ENCODE data around the gene GRIN2A. TPM values are rescaled to one million over a fixed set of nuclear protein-coding genes. Genes with fewer than 3 reads are reported as not detected.

GRIN2A gene
- total and polyA plus RNA-seq, 2 of the 8 experiments (the other 6 are each of a cell fraction or from before 2014, with no cell fraction given), result 0.18 to 1.8 TPM

DNA sequence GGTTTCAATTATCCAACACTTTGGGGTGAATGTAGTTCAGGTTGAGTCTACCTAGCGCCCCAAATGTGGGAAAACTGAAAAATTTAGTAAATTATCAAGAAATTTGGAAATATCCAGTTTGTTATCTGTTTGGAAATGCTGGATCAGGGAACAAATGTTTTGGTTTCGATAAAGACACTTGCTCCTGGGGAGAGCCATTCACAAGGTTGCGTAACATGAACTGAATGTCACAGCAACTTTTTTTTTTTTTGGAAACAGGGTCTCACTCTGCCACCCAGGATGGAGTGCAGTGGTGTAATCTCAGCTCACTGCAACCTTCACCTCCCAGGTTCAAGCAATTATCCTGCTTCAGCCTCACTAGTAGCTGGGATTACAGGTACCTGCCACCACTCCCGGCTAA lies 286.4 kb downstream of the GRIN2A start:
- peaks cover 3% of the 10 kb centered on the region; the same call in 1 of the 2 replicates for H3K23me2 ChIP-seq (ENCODE audit: low read depth, low read length)
- DNase-seq (ENCODE audit: low read depth in 1 of 2, low spot score in 2 of 2) (no peak), FAIRE-seq (no peak)
- no peak overlapping the region for H4K91ac ChIP-seq (replicated peaks; ENCODE audit: insufficient read length, low read length)
- H3K18ac ChIP-seq (ENCODE audit: extremely low read depth, low read length), result no peak overlapping the region
- POLR2A ChIA-PET (ENCODE audit: partially characterized antibody), result no interaction called here
- H4K20me1 ChIP-seq (replicated peaks in 1 of 2; ENCODE audit: control insufficient read depth in 1 of 2, insufficient read depth in 2 of 2, low read length in 2 of 2), result peaks cover 0 to 2% of the 10 kb centered on the region in 2 experiments
- H2BK15ac ChIP-seq (ENCODE audit: low read length), result no peak overlapping the region
- H3K4ac ChIP-seq (replicated peaks; ENCODE audit: insufficient read length, low read depth, low read length), result no peak overlapping the region
- no peak overlapping the region for H2BK20ac ChIP-seq (ENCODE audit: low read length)
- no peak overlapping the region for H3K14ac ChIP-seq (ENCODE audit: insufficient read length)
- no peak for TF ChIP-seq RAD21 (IDR thresholded peaks at IDR 0.05 in 1 of 2, conservative IDR thresholded peaks at IDR 0.05 in 1 of 2; ENCODE audit: low read depth in 2 of 2, low read length in 2 of 2)
- peak; percentile 63 for TF ChIP-seq CEBPB (IDR thresholded peaks at IDR 0.05; ENCODE audit: low read depth, low read length)
- no peak overlapping the region for H3K4me2 ChIP-seq (ENCODE audit: insufficient read depth in 1 of 2, low read depth in 2 of 2, low read length in 2 of 2)
- no peaks in the 10 kb centered on the region for H3K4me1 ChIP-seq (replicated peaks in 1 of 4; ENCODE audit: control insufficient read depth in 3 of 4, insufficient read depth in 4 of 4, low read length in 3 of 4)
- H3K36me3 ChIP-seq (ENCODE audit: control insufficient read depth in 2 of 4, insufficient read depth in 4 of 4, low read length in 3 of 4), result no peaks in the 10 kb centered on the region
- no peak overlapping the region for H3K4me3 ChIP-seq (ENCODE audit: extremely low read depth in 1 of 4, insufficient read depth in 2 of 4, low read depth in 3 of 4, low read length in 4 of 4)
- no peak overlapping the region for H2AFZ ChIP-seq (ENCODE audit: low read length)
- H2BK120ac ChIP-seq (replicated peaks; ENCODE audit: low read depth, low read length), result no peak overlapping the region
- no peak overlapping the region for H4K5ac ChIP-seq (ENCODE audit: insufficient read length, low read depth, low read length)
- 97% methylated on average over 4 of the region's 4 CpGs; no CpG with 5 or more reads in 1 of the 2 experiments for WGBS, 2 experiments (ENCODE audit: extremely low coverage in 1 of 2, insufficient coverage in 1 of 2, insufficient read length in 1 of 2, insufficient replicate concordance in 2 of 2, low coverage in 1 of 2, low lambda C conversion rate in 2 of 2, missing lambda C conversion rate in 1 of 2)
- no peaks in the 10 kb centered on the region for H3K9me3 ChIP-seq (ENCODE audit: insufficient read depth in 2 of 2, low read depth in 1 of 2, low read length in 1 of 2)
- H3K79me2 ChIP-seq (ENCODE audit: control insufficient read depth in 1 of 2, insufficient read depth in 2 of 2, low read length in 2 of 2), result no peaks in the 10 kb centered on the region
- no peak overlapping the region for H2BK5ac ChIP-seq (ENCODE audit: low read depth, low read length)
- H3K56ac ChIP-seq (replicated peaks; ENCODE audit: insufficient read length, low read depth, low read length), result no peak overlapping the region
- H3K79me1 ChIP-seq (ENCODE audit: low read depth, low read length), result no peaks in the 10 kb centered on the region
- no peak overlapping the region for H3K9ac ChIP-seq (replicated peaks in 1 of 4; ENCODE audit: extremely low read depth in 1 of 4, low read depth in 3 of 4, low read length in 3 of 4)
- H4K8ac ChIP-seq (ENCODE audit: extremely low read depth, insufficient read depth, low read length), result no peak overlapping the region
- H3K27me3 ChIP-seq (replicated peaks in 1 of 4; ENCODE audit: control insufficient read depth in 3 of 4, extremely low read depth in 1 of 4, insufficient read depth in 3 of 4, low read length in 3 of 4), result no peaks in the 10 kb centered on the region
- CTCF ChIA-PET (ENCODE audit: partially characterized antibody), result interaction anchor here (1.7 kb wide), 1 partner anchor 13 kb away, joined by 4 read pairs; no protein-coding TSS in a partner anchor
- no peak overlapping the region for H2AK5ac ChIP-seq (ENCODE audit: low read depth, low read length)
- no peak overlapping the region for H3K27ac ChIP-seq (ENCODE audit: low read depth, low read length)
- no peak overlapping the region for H3K23ac ChIP-seq (ENCODE audit: insufficient read length)
- H2BK12ac ChIP-seq (ENCODE audit: low read depth, low read length), result no peak overlapping the region
